DOHH2 (cell line): ENCODE data around the gene TUBA1A.

ENCODE experiments used
- CTCF ChIP-seq: fragments of 200-600 bp; sonication (generic); IDR thresholded peaks from one replicate; pipeline ENCODE4 v1.5.1; 2014; ENCODE audit warnings: antibody characterized with exemption, mild to moderate bottlenecking, low read depth, low read length; ENCODE audit not compliant: poor library complexity, severe bottlenecking
- EZH2phosphoT487 ChIP-seq: fragments of 200-600 bp; sonication (generic); IDR thresholded peaks from 2 replicates; pipeline ENCODE4 v1.6.1; 2017; ENCODE audit warnings: borderline replicate concordance, mild to moderate bottlenecking, antibody characterized with exemption, low read length, moderate library complexity, mixed read lengths

GRCh38 chr12:49198431-49199155 lies 9.7 kb upstream of the TUBA1A start:
- TF ChIP-seq CTCF (no peak), EZH2phosphoT487 (no peak)
